ENCODE results near the gene MDFI. TPM values are rescaled to one million over a fixed set of nuclear protein-coding genes. Genes with fewer than 3 reads are reported as not detected.

MDFI gene
- total and polyA plus RNA-seq, 9 of the 15 experiments (the other 6 are each of a cell fraction or from before 2014, with no cell fraction given), result not detected

GRCh38 chr6:41633056-41633634 lies 5.1 kb upstream of the MDFI start:
- Histone ChIP-seq H3K27ac (ENCODE audit: extremely low read depth, low read depth, low read length) (no peak overlapping the region), H3K79me2 (ENCODE audit: control insufficient read depth, insufficient read depth, low read length) (no peaks in the 10 kb centered on the region), H3K4me3 (no peak overlapping the region), H3K9me1 (ENCODE audit: control insufficient read depth, insufficient read depth, low read length) (no peaks in the 10 kb centered on the region), H4K20me1 (replicated peaks; ENCODE audit: control insufficient read depth, insufficient read depth, low read length) (peaks cover 7% of the 10 kb centered on the region; the same call in 1 of the 2 replicates), H2AFZ (ENCODE audit: low read depth, low read length) (no peak overlapping the region), H3K9me3 (replicated peaks; ENCODE audit: control insufficient read depth, insufficient read depth, low read depth, low read length) (no peaks in the 10 kb centered on the region), H3K36me3 (ENCODE audit: control insufficient read depth, insufficient read depth, low read length) (no peaks in the 10 kb centered on the region), H3K9ac (ENCODE audit: insufficient read depth in 1 of 2, low read depth in 2 of 2, low read length in 2 of 2) (no peak overlapping the region), H3K27me3 (ENCODE audit: control insufficient read depth in 2 of 2, insufficient read depth in 2 of 2, low read length in 2 of 2) (peaks cover 62 to 81% of the 10 kb centered on the region in 2 experiments), H3K4me2 (ENCODE audit: insufficient read depth, low read length) (no peak overlapping the region), H3K4me1 (replicated peaks in 1 of 2; ENCODE audit: control insufficient read depth in 2 of 2, insufficient read depth in 2 of 2, low read length in 2 of 2) (peaks cover 0 to 13% of the 10 kb centered on the region in 2 experiments; a peak in 1 of 5 replicates)
- CTCF ChIA-PET (ENCODE audit: low intra/inter-chr PET ratio), result no interaction called here
- no peak for DNase-seq (ENCODE audit: extremely low read depth in 1 of 4, low spot score in 3 of 4)
- no peak for FAIRE-seq
- BruUV-seq (replicated peaks), result no TSS peak
- intact Hi-C loops (cut with micrococcal nuclease) (no loop called here), in situ Hi-C loops (cut with MboI) (no loop called here)
- POLR2A ChIA-PET, result no interaction called here
- no peak for ATAC-seq
- WGBS (ENCODE audit: insufficient coverage, low coverage, missing lambda C conversion rate), result 0% methylated on average over 2 of the region's 2 CpGs
- TF ChIP-seq ZNF318 (IDR thresholded peaks at IDR 0.05; ENCODE audit: borderline replicate concordance in 1 of 2, low read depth in 1 of 2), result no peak
- no peak for TF ChIP-seq ZBED1 (IDR thresholded peaks at IDR 0.05)
- no peak for TF ChIP-seq CEBPG (CRISPR knock-in tag; IDR thresholded peaks at IDR 0.05)
- TF ChIP-seq CEBPG (tag; conservative IDR thresholded peaks at IDR 0.05 in 1 of 2, IDR thresholded peaks at IDR 0.05 in 1 of 2), result peak; percentile 54 to 79; a peak in 3 of 4 replicates
- no peak for TF ChIP-seq TFAP4 (CRISPR knock-in tag; IDR thresholded peaks at IDR 0.05; ENCODE audit: borderline replicate concordance)
- TF ChIP-seq HINFP (tag; conservative IDR thresholded peaks at IDR 0.05; ENCODE audit: low read depth), result no peak
